Rectal smooth muscle tissue (tissue), 1 donor: ENCODE measurements around the gene RGS9BP.
A peak's percentile ranks its signal among the peaks of the same experiment; 100 is the strongest.
"Not testable (repeated sequence)": the region's sequence is repeated elsewhere in the genome, so short reads cannot be mapped to it uniquely, and the experiment has no call there.

Experiments used
- H3K27ac ChIP-seq: one replicate; pipeline ENCODE4 v1.7.0; 2013; ENCODE audit warnings: low read depth, low read length, inconsistent platforms
- H3K27me3 ChIP-seq: one replicate; pipeline ENCODE4 v1.7.0; 2013; ENCODE audit warnings: low read length; ENCODE audit not compliant: control insufficient read depth, insufficient read depth
- H3K36me3 ChIP-seq: one replicate; pipeline ENCODE4 v1.7.0; 2013; ENCODE audit warnings: low read length; ENCODE audit not compliant: control insufficient read depth, insufficient read depth
- H3K4me1 ChIP-seq: one replicate; pipeline ENCODE4 v1.7.0; 2013; ENCODE audit warnings: low read length; ENCODE audit not compliant: control insufficient read depth, insufficient read depth
- H3K4me3 ChIP-seq: one replicate; pipeline ENCODE4 v1.7.0; 2013; ENCODE audit warnings: low read length
- H3K9ac ChIP-seq: one replicate; pipeline ENCODE4 v1.7.0; 2013; ENCODE audit warnings: low read length

The RGS9BP gene

GRCh38 chr19:32691952-32692726 lies 16.5 kb downstream of the RGS9BP start:
- Histone ChIP-seq H3K36me3 (no peaks in the 10 kb centered on the region), H3K9ac (peak overlapping the region; percentile 45), H3K4me1 (peaks cover 6% of the 10 kb centered on the region), H3K27ac (peak overlapping the region; percentile 80), H3K4me3 (peak overlapping the region; percentile 73), H3K27me3 (no peaks in the 10 kb centered on the region)

- H3K9ac ChIP-seq, result peak overlapping the region; percentile 45
- H3K36me3 ChIP-seq, result no peaks in the 10 kb centered on the region
- peak overlapping the region; percentile 73 for H3K4me3 ChIP-seq
- no peaks in the 10 kb centered on the region for H3K27me3 ChIP-seq
- H3K27ac ChIP-seq, result peak overlapping the region; percentile 80
- peaks cover 6% of the 10 kb centered on the region for H3K4me1 ChIP-seq
These were observed 17.0 kb downstream of the RGS9BP start for GRCh38 chr19:32692727-32693061.

GRCh38 chr19:32693151-32694108 lies 17.8 kb downstream of the RGS9BP start:
- H3K9ac ChIP-seq, H3K36me3 ChIP-seq, H3K4me1 ChIP-seq, H3K27me3 ChIP-seq, H3K27ac ChIP-seq: not testable (repeated sequence)
- peak overlapping the region; percentile 73 for H3K4me3 ChIP-seq

- H3K4me3 ChIP-seq, H3K4me1 ChIP-seq, H3K27me3 ChIP-seq, H3K9ac ChIP-seq, H3K27ac ChIP-seq, H3K36me3 ChIP-seq: not testable (repeated sequence)
These were observed 18.7 kb downstream of the RGS9BP start for GRCh38 chr19:32694316-32694715.

GRCh38 chr19:32694851-32695250 lies 19.2 kb downstream of the RGS9BP start:
- H3K4me3 ChIP-seq, H3K27ac ChIP-seq, H3K9ac ChIP-seq, H3K27me3 ChIP-seq, H3K4me1 ChIP-seq, H3K36me3 ChIP-seq: not testable (repeated sequence)

GRCh38 chr19:32695506-32695905 lies 19.9 kb downstream of the RGS9BP start:
- H3K27me3 ChIP-seq, H3K36me3 ChIP-seq, H3K9ac ChIP-seq, H3K4me3 ChIP-seq, H3K27ac ChIP-seq, H3K4me1 ChIP-seq: not testable (repeated sequence)

- not testable (repeated sequence) for H3K27ac ChIP-seq, H3K4me1 ChIP-seq, H3K27me3 ChIP-seq, H3K9ac ChIP-seq, H3K4me3 ChIP-seq, H3K36me3 ChIP-seq
These were observed 21.1 kb downstream of the RGS9BP start for GRCh38 chr19:32696771-32697170.

- not testable (repeated sequence) for H3K27ac ChIP-seq, H3K4me3 ChIP-seq, H3K27me3 ChIP-seq, H3K36me3 ChIP-seq, H3K9ac ChIP-seq, H3K4me1 ChIP-seq
These were observed 24.5 kb downstream of the RGS9BP start for GRCh38 chr19:32700129-32700528.

- Histone ChIP-seq H3K4me1 (no peaks in the 10 kb centered on the region), H3K36me3 (peaks cover 4% of the 10 kb centered on the region), H3K4me3 (no peak overlapping the region), H3K27me3 (no peaks in the 10 kb centered on the region), H3K27ac (no peak overlapping the region), H3K9ac (no peak overlapping the region)
These were observed 26.4 kb downstream of the RGS9BP start for GRCh38 chr19:32702010-32702409.

- H3K36me3 ChIP-seq, H3K4me1 ChIP-seq, H3K9ac ChIP-seq, H3K27me3 ChIP-seq, H3K27ac ChIP-seq, H3K4me3 ChIP-seq: not testable (repeated sequence)
These were observed 28.4 kb downstream of the RGS9BP start for GRCh38 chr19:32704006-32704405.

- no peaks in the 10 kb centered on the region for H3K4me1 ChIP-seq
- H3K4me3 ChIP-seq, result no peak overlapping the region
- no peak overlapping the region for H3K27ac ChIP-seq
- no peaks in the 10 kb centered on the region for H3K27me3 ChIP-seq
- H3K36me3 ChIP-seq, result peaks cover 4% of the 10 kb centered on the region
- no peak overlapping the region for H3K9ac ChIP-seq
These were observed 32.8 kb downstream of the RGS9BP start for GRCh38 chr19:32708457-32708856.

- Histone ChIP-seq H3K27me3 (no peaks in the 10 kb centered on the region), H3K9ac (no peak overlapping the region), H3K36me3 (no peaks in the 10 kb centered on the region), H3K4me1 (no peaks in the 10 kb centered on the region), H3K4me3 (no peak overlapping the region), H3K27ac (no peak overlapping the region)
These were observed 33.4 kb downstream of the RGS9BP start for GRCh38 chr19:32709032-32709431.
